Measurements from ENCODE around the gene CHD3. TPM values are rescaled to one million over a fixed set of nuclear protein-coding genes. Genes with fewer than 3 reads are reported as not detected.

The CHD3 gene
- polyA plus RNA-seq, 1 donor from 2014 or later, result 115 TPM

DNA sequence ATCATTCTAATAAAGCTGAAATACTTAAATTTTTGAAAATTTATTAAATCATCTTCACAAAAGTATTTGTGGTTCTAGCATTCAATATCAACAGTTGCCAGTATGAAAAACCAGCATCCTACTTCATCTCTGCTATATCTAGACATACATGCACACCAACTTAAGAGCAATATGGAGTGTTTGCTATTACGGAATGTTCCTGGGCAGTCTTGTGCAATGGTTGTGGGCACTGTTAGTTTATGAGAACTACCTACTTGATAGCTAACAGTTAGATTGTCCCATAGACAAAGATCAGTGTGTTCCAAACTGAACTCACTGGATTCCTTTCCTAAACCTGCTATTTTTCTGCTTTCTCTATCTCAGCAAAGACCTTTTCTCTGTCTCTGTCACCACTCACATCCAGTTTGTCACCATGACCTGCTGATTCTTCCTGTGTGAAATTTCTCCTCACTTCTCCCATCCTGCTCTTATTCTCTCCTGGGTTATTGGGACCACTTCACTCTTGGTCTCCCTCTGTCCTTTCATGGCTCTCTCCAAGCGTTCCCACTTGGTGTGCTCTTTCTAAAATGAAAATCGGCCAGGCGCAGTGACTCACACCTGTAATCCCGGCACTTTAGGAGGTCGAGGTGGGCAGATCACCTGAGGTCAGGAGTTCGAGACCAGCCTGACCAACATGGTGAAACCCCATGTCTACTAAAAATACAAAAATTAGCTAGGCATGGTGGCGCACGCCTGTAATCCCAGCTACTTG lies 71.1 kb downstream of the CHD3 start:
- no peak overlapping the region for H3K4me2 ChIP-seq (ENCODE audit: low read length)
- H3K79me2 ChIP-seq (replicated peaks; ENCODE audit: insufficient read depth, low read length), result no peaks in the 10 kb centered on the region
- H4K20me1 ChIP-seq (ENCODE audit: insufficient read depth), result no peaks in the 10 kb centered on the region
- no peak overlapping the region for H3K27ac ChIP-seq (ENCODE audit: low read length)
- no peaks in the 10 kb centered on the region for H3F3A ChIP-seq (ENCODE audit: insufficient read depth, low read length, poor library complexity, severe bottlenecking)
- H3K36me3 ChIP-seq (ENCODE audit: insufficient read depth, low read length), result no peaks in the 10 kb centered on the region
- no peak overlapping the region for H3K4me3 ChIP-seq (ENCODE audit: low read length)
- no peaks in the 10 kb centered on the region for H3K9me3 ChIP-seq (ENCODE audit: low read length)
- no peaks in the 10 kb centered on the region for H3K9me2 ChIP-seq (ENCODE audit: insufficient read depth, low read length)
- H2AFZ ChIP-seq (ENCODE audit: low read depth, low read length), result no peak overlapping the region
- TF ChIP-seq EP300 (conservative IDR thresholded peaks at IDR 0.05; ENCODE audit: poor library complexity, severe bottlenecking), result no peak
- TF ChIP-seq SMC3 (conservative IDR thresholded peaks at IDR 0.05; ENCODE audit: poor library complexity), result no peak
- TF ChIP-seq RAD21 (conservative IDR thresholded peaks at IDR 0.05), result no peak
- no peak for TF ChIP-seq MXI1 (conservative IDR thresholded peaks at IDR 0.05; ENCODE audit: poor library complexity, severe bottlenecking)
- no peak for TF ChIP-seq CTCF (IDR thresholded peaks at IDR 0.05; ENCODE audit: poor library complexity, severe bottlenecking)
- no peak for TF ChIP-seq POLR2AphosphoS5 (IDR thresholded peaks at IDR 0.05)
- TF ChIP-seq, protein P1, sequence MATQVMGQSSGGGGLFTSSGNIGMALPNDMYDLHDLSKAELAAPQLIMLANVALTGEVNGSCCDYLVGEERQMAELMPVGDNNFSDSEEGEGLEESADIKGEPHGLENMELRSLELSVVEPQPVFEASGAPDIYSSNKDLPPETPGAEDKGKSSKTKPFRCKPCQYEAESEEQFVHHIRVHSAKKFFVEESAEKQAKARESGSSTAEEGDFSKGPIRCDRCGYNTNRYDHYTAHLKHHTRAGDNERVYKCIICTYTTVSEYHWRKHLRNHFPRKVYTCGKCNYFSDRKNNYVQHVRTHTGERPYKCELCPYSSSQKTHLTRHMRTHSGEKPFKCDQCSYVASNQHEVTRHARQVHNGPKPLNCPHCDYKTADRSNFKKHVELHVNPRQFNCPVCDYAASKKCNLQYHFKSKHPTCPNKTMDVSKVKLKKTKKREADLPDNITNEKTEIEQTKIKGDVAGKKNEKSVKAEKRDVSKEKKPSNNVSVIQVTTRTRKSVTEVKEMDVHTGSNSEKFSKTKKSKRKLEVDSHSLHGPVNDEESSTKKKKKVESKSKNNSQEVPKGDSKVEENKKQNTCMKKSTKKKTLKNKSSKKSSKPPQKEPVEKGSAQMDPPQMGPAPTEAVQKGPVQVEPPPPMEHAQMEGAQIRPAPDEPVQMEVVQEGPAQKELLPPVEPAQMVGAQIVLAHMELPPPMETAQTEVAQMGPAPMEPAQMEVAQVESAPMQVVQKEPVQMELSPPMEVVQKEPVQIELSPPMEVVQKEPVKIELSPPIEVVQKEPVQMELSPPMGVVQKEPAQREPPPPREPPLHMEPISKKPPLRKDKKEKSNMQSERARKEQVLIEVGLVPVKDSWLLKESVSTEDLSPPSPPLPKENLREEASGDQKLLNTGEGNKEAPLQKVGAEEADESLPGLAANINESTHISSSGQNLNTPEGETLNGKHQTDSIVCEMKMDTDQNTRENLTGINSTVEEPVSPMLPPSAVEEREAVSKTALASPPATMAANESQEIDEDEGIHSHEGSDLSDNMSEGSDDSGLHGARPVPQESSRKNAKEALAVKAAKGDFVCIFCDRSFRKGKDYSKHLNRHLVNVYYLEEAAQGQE (IDR thresholded peaks at IDR 0.05; ENCODE audit: borderline replicate concordance), result no peak
- no peak for TF ChIP-seq TAF1 (IDR thresholded peaks at IDR 0.05; ENCODE audit: low read depth)
- TF ChIP-seq EZH2 (IDR thresholded peaks at IDR 0.05; ENCODE audit: borderline replicate concordance, insufficient read depth, low read length, poor library complexity, severe bottlenecking), result no peak
- no peak overlapping the region for H3K9ac ChIP-seq (ENCODE audit: low read length)
- no peaks in the 10 kb centered on the region for H3K27me3 ChIP-seq (ENCODE audit: insufficient read depth, low read depth, low read length)

- Histone ChIP-seq H3K79me2 (replicated peaks; ENCODE audit: insufficient read depth, low read length) (no peaks in the 10 kb centered on the region), H3K27ac (ENCODE audit: low read length) (no peak overlapping the region), H3K9ac (ENCODE audit: low read length) (no peak overlapping the region), H4K20me1 (ENCODE audit: insufficient read depth) (no peaks in the 10 kb centered on the region), H2AFZ (ENCODE audit: low read depth, low read length) (no peak overlapping the region), H3K36me3 (ENCODE audit: insufficient read depth, low read length) (no peaks in the 10 kb centered on the region), H3K9me2 (ENCODE audit: insufficient read depth, low read length) (no peaks in the 10 kb centered on the region), H3F3A (ENCODE audit: insufficient read depth, low read length, poor library complexity, severe bottlenecking) (no peaks in the 10 kb centered on the region), H3K4me3 (ENCODE audit: low read length) (no peak overlapping the region), H3K9me3 (ENCODE audit: low read length) (no peaks in the 10 kb centered on the region), H3K27me3 (ENCODE audit: insufficient read depth, low read depth, low read length) (no peaks in the 10 kb centered on the region), H3K4me2 (ENCODE audit: low read length) (no peak overlapping the region)
- no peak for TF ChIP-seq EZH2 (IDR thresholded peaks at IDR 0.05; ENCODE audit: borderline replicate concordance, insufficient read depth, low read length, poor library complexity, severe bottlenecking)
- TF ChIP-seq SMC3 (conservative IDR thresholded peaks at IDR 0.05; ENCODE audit: poor library complexity), result no peak
- no peak for TF ChIP-seq CTCF (IDR thresholded peaks at IDR 0.05; ENCODE audit: poor library complexity, severe bottlenecking)
- no peak for TF ChIP-seq MXI1 (conservative IDR thresholded peaks at IDR 0.05; ENCODE audit: poor library complexity, severe bottlenecking)
- no peak for TF ChIP-seq RAD21 (conservative IDR thresholded peaks at IDR 0.05)
- TF ChIP-seq, protein P1 (IDR thresholded peaks at IDR 0.05; ENCODE audit: borderline replicate concordance), result no peak
- no peak for TF ChIP-seq EP300 (conservative IDR thresholded peaks at IDR 0.05; ENCODE audit: poor library complexity, severe bottlenecking)
- no peak for TF ChIP-seq TAF1 (IDR thresholded peaks at IDR 0.05; ENCODE audit: low read depth)
- TF ChIP-seq POLR2AphosphoS5 (IDR thresholded peaks at IDR 0.05), result no peak
Measured at GRCh38 chr17:7961421-7961820, 72.8 kb downstream of the CHD3 start.
